GM04503 (cell line): ENCODE data around the gene PTPRD.
"Not testable (repeated sequence)": the region's sequence is repeated elsewhere in the genome, so short reads cannot be mapped to it uniquely, and the experiment has no call there.

ENCODE experiments used
- DNase-seq: peaks from one replicate; pipeline ENCODE4 v3.0.0-alpha.2; 2012; ENCODE audit warnings: low read depth

Gene PTPRD

DNA sequence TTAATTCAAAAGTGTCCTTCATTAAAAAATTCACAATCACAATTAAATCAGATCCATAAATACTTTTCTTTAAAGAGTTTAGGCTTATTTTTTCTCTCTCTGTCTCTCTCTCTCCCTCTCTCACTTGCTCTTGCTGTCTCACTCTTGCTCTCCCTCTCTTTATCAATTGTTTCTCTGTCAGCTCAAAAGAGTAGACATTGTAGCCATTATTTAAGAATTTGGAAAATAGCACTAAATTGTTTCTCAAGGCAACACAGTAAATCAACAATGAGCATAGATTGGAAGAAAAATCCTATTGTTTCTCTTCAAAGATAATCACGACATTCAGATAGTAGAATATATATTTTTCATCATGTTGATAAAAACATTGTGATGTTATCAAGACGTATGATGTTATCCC, 1114.0 kb downstream of the PTPRD start:
- no peak for DNase-seq

DNA sequence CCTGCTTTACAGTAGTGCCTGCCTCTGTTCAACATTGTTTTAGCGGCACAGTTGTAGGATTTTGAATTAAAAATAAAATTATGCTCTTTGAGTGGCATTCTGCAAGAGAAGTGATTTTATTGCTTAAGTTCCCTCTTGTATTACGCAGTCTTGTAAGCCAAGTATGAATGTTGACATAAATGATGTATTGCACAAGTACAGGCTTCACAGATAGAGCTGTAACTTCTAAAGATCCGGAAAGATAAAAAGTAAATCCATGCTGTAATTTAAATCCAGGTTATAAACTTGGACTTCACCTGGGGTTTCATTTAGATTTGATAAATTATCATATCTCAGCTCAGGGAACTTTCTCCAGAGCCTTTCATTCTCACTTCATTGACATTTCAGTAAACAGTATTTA, 1114.7 kb downstream of the PTPRD start:
- DNase-seq = no peak

DNA sequence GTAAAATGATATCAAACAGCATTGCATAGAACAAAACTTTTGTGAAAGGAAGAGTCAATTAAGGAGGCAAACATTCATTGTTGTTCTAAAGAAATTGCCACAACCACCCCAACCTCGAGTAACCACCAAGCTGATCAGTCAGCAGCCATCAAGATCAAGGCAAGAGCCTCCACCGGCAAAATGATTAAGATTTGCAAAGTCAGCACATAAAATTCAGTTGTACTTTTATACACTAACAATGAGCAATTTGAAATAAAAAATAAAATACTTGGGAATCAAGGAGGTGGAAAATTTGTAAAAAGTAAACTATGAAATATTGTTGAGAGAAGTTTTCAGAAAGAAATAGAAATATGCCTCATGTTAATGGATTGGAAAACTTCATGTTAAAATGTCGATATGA, 1118.5 kb downstream of the PTPRD start:
- DNase-seq = no peak

DNA sequence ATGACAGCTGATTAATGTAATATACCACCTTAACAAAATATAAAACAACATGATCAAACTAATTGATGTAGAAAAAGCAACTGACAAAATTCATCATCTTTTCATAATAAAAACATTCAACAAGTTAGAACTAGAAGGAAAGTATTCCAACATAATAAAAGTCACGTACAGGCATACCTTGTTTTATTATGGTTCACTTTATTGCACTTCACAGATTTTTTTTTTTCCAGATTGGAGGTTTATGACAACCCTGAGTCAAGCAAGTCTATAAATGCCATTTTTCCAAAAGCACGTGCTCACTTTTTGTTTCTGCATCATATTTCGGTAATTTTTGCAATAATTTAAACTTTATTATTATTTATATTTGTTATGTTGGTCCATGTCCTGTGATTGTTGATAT, 1120.3 kb downstream of the PTPRD start:
- DNase-seq = no peak

DNA sequence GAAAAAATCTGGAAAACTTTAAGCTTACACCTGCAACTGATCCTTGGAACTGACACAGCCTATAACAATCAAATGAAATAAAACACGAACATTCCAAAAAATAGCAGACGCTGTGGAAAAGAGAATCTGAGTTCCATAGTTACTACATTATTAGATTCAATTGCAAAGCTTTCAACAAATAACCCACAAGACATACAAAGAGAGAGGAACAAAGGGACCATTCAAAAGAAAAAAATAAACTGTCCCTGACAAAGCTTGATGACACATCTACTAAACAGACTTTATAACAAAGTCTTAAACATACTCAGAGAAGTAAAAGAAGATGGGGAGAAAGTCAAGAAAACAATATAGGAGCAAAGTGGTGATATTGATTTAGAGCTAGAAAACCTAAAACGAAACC, 1123.6 kb downstream of the PTPRD start:
- no peak for DNase-seq

DNA sequence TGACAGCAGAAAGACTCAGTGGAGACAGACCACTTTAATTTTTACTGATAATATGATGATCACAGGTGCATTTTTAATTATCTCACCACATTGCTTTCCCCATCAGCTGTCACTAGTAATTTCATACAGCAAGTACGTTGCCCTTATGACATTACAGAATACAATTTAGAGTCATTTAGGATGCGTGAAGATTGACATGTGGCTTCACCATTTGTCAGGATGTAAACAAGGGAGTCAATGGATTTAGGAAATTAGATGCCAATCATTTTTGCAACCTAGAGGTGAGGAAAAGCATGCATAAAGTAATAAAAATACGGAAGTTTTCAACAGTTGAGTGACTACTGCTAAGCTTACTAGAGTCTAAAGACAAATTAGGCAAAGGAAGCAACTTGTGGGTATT, 1129.6 kb downstream of the PTPRD start:
- DNase-seq = no peak

DNA sequence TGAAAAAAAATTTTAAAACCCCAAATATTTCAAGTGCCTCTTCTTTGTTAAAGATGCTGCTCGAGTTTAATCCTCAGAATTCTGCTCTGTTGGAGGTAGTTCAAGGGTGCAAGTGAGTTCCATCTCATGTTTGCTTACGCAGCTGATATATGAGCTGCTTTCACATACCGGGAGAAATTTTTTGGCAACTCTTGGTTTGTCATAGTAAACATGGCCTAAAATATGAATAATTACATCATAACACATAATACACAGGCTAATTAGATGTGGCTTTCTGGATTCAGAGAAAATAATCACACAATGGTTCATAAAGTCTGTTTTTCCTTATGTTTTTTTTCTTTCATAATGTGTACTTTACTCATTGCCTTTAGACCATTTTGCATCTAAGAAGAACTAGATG, 1134.1 kb downstream of the PTPRD start:
- no peak for DNase-seq

DNA sequence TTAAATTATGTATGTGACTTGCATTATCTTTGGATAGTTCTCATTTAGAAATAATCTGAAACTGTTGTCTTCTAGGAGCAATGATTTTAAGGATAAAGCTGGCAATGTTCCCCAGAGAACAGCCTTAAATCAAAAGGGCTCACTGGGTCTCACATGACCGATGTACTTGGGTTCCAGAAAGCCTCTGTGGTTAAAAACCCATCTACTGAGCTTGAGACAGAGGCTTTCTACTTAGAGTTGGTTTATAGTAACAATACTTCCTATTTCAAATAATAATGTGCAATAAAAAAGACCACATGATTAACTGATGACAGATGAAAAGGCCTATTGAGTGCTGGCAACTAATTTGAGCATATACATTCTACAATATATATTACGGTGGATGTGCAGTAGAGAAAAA, 1143.5 kb downstream of the PTPRD start:
- DNase-seq = no peak

DNA sequence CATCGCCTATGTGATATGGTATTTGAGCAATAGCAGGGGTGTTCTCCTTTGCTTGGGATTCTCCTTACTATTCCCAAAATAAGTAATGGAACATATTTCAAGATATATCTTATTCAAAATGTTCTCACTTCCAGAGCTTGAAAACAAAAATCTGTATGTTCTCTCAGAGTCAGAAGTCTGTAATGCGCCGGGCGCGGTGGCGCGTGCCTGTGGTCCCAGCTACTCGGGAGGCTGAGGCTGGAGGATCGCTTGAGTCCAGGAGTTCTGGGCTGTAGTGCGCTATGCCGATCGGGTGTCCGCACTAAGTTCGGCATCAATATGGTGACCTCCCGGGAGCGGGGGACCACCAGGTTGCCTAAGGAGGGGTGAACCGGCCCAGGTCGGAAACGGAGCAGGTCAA, 1170.9 kb downstream of the PTPRD start:
- not testable (repeated sequence) for DNase-seq

DNA sequence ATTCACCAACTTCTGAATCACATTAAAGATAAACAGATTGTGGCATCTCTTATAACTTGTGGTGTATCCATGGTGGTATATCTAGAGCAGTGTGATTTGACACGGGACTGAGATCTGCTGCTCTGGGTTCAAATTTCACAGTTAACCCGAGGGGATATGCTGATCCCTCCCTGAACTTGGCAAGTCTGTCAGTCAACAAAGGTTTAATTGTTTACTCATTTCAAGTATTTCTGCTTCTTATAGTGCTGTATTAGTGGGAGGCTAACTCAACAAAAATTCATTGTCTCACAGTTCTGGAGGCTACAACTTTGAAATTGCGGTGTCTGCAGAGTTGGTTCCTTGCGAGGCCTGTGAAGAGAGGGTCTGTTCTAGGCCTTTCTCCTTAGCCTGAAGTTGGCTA, 1175.2 kb downstream of the PTPRD start:
- no peak for DNase-seq

DNA sequence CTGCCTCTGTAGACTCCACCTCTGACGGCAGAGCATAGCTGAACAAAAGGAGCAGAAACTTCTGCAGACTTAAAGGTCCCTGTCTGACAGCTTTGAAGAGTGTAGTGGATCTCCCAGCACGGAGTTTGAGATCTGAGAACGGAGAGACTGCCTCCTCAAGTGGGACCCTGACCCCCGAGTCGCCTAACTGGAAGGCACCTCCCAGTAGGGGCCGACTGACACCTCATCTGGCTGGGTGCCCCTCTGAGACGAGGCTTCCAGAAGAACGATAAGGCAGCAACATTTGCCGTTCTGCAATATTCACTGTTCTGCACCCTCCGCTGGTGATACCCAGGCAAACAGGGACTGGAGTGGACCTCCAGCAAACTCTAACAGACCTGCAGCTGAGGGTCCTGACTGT, 1186.3 kb downstream of the PTPRD start:
- DNase-seq = not testable (repeated sequence)

DNA sequence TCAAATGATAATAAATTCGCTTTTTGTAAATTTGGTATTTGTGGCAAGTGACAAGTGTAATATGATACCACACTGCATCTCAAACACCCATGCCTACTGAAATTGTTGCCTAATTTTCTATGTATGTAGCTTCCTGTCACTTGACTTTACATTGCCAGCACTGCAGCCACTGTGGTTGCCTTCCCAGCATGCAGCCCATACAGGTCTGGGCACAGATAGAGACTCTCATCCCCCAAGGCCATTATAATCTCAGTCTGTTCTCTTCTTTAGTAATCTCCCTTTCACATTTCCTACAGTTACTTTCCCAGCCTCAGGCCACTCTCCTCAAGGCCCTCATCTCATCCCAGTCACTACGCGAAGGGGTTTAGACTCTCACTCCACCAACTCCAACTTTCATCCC, 1200.6 kb downstream of the PTPRD start:
- DNase-seq = no peak

DNA sequence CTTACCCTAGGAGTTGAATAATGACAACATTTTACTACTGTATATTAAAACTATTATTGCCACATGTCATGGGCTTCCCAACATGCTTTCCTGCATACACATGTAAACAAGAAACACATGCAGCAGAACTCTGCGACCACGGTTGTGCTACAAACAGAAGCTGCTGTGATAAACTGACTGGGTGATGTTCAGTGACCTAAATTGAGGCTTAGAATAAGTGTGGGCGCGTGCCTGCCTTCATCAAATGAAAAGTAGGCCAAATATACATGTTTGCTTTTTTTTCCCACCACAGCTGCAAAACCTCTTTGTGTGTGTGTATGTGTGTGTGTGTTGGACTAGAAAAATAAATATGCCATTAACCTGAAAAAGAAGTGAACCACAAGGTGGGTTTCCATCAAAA, 1202.1 kb downstream of the PTPRD start:
- no peak for DNase-seq

DNA sequence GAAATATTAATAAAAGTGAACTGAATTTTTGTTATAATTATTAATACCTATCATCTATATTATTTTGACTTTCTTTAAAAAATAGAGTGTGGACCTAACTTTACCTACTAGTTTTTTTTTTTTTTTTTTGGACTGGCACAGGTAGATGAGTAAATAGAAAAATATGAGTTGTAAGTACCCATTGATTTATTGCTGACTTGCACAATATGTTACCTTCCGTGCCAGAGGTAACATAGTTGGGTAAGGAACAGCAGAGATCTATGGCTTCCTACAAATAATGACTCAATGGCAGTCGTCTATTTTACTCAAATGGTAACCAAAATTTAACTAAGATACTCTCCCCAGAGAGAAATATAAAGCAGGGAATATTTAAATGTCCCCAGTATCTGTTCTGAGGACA, 1212.8 kb downstream of the PTPRD start:
- no peak for DNase-seq

DNA sequence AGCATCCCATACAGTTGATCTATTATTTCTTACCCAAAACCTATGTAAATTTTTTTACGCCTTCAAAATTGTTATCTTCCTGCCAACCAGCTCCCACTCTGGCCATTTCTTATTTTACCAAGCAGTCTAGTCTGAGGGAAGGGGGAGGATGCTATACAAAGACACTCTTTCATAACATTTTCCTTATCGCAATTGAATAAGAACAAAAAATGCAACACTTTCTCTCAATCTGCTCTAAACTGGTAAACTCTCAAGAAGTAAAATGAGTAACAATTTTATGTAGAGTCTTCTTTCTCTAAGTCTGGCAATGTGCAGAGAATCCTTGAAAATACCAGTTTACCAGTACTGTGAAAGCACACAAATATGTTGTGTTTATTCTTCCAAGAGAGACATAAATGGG, 1216.3 kb downstream of the PTPRD start:
- DNase-seq = no peak

DNA sequence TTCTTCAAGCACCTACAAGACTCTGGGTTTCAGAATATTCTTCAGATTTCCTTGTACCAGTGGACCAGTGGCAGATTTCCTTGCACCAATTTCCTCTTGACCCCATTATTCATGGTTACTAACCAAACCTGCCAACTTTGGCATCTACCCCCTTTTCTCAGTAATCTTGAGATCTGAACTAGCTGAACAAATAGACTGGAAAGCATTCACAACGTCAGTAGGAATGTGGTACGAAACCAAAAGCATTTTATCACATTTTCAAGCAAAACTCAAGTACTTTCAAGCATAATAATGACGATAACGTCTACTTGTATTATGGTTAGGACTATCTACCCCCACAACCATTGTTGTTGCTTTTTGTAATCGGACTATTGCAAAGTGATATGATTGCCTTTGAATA, 1217.3 kb downstream of the PTPRD start:
- DNase-seq = no peak

DNA sequence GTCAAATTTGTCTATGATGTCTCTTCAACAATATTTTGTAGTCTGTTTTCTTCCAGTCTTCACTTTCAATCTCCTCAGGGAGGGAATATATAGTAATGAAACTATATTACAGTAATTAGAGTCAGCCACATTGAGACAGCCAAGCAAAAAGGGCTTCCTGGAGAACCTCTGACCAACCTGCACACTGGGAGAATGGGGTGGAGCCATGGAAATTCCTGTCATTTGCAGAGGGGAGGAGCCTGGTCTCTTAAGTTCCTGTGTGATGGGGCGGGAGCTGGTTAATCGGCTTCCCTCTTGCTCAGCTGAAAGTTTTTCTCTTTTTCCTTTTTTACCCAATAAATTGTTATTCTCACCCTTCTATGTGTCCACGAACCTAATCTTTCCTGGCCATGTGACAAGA, 1220.0 kb downstream of the PTPRD start:
- no peak for DNase-seq

DNA sequence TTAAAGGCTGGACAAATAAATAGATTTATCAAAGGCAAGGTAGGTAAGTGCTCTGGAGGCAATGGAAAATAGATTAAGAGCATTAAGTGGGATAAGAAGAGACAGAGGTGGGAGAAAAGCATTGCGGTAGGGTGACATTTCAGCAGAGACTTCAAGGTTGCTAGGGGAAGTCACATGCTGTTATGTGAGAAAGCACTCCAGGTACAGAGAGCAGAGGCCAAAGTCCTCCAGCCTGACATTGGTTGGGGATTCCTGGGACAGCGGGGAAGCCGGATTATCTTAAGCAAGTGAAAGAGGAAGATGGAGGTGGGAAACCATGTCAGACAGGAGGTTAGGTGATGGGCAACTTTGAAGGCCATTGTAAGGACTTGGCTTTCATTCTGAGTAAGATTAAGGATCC, 1222.9 kb downstream of the PTPRD start:
- no peak for DNase-seq

DNA sequence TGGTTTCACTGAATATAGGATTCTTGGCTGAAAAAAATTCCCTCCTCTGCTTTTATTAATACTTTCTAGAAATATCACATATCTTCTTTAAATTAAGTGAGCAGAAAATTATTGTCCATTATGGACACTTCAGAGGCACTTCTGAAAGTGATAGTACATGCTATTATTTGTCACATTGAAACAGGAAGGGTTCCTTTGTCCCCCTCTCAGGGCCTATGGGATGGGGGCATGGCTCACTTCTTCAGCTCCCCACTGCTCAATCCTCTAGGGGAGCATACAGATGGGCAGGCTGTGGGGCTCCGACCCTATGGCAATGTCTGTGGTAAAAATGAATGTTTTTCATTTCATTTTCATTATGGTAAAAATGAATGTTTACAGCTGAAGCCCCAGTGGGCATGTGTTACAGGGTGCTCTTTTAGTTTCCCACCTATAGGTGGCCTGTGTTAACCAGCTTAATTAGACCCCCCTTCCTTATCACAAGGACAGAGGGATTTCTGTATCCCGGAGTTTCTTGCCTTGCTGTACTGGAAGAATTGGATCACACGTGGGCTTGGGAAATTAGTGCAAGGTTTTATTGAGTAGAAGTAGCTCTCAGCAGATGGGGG, 1225.2 kb downstream of the PTPRD start:
- no peak for DNase-seq

DNA sequence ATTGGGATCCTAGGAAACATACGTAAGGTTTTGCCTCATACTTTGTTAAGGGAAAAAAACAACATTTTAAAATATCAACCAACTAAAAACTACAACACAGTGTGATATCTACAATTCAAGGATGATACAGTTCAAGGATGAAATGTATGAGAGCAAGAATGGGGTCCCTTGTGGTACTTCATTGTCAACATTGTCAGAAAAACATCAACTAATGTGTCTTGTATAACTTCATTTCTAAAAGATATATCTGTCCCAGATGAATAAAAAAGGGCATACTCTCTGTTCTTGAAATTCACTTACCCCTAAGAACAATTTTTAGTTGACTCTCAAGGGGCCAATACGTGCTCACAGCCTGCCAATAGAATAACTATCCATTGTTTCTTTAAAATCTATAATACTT, 1250.5 kb downstream of the PTPRD start:
- DNase-seq = no peak

DNA sequence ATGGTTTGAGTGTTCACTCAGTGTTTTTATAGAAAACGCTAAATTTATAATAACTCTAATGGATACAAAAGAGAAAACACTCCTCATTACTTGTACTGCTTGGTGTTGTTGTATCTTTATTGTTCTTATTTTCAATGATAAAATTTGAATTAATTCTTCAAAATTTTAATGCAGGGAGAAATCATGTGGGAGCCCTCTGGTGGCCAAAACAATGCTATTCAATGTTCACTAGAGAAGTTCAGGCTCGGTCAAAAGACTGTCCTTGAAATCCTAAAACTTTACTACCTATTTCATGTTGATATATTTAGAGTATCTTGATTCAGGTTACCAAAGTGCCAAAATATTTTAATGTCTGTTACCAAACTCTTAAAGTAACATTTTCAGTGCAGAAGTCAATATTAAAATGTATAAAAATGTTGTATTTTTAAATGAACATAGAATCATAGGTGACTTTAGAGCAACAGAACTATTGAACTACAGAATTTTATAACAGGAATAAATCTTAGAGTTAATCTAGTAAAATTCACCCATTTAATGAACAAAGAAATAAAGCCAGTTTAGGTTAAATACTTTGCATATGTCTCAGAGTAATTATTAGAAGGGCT, 1259.8 kb downstream of the PTPRD start:
- DNase-seq = no peak

DNA sequence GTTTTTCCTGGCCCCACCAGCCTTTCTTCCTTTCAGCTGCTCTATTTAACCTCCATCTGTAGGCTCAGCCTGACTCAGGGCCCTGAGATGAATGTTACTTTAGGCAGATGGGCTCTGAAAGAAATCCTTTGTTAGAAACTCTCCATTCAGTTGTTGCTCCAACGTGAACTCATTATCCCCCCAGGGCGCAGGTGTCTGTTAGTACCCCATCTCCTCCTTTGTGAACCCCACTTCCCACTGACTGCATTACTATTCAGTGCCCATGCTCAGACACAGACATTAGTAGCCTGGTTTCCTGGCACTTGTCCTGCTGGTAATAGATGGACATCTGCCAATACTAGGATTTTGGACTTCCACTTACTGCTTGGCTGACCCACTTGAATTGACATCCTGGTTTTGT, 1271.6 kb downstream of the PTPRD start:
- DNase-seq = no peak

DNA sequence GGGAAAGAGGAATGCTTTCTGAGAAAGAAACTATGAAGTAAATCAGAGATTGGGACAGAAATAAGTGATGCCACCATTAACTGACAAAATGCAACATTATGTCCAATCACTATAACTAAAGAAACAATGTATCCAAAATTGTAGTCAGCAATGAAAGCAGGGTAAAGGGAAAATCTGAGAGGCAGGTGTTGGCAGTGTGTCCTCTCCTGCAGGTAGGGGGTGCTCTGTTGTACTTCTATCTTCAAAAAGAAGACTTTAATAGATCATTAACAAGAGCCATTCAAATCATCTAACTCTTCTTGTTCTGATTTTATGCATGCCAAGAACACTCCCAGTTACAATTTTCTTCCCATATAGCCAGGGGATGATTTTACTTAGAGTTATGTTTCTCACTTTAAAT, 1275.7 kb downstream of the PTPRD start:
- no peak for DNase-seq

DNA sequence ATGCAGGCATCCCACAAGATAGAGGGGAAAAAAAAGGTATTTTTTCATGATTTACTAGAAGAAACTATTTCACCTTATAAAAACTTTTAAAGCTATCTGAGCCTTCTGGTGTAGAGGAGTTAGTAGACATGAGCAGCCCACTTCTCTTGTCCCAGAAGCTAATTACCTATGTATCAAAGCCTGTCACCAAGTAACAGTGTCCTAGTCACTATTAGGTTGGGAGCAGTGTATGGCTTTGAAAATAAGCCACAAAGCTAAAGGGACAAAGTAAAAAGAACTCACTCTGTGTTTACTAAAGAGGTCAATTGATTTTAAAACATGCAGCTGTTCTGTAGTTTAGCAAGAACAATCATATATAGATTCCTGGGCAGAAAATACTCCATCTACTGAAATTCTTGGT, 1286.1 kb downstream of the PTPRD start:
- no peak for DNase-seq

DNA sequence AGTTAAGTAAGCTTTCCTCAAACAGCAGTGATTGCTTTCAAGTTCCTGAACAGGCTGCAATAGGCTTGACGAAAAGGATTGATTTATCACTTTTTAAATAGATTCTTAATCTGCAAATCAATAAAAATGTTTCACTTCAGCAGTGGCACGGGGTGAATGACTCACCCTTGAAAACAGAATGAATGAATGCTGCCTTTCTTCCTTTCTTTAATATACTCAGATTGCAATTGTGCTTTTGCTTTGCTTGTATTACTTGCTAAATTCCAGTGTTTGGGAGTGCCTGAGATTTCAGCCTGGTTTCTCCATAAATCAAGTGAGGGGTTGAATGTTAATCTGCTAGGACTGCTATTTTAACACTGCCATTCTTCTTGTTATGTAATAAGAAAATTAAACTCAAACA, 1293.8 kb downstream of the PTPRD start:
- DNase-seq = no peak
